NCI-H146 (cell line): ENCODE measurements around the gene EFCC1.

ENCODE experiments used
- DNase-seq: peaks from one replicate; lab custom pipeline; 2025; lab: John Stamatoyannopoulos, UW

EFCC1 gene

DNA sequence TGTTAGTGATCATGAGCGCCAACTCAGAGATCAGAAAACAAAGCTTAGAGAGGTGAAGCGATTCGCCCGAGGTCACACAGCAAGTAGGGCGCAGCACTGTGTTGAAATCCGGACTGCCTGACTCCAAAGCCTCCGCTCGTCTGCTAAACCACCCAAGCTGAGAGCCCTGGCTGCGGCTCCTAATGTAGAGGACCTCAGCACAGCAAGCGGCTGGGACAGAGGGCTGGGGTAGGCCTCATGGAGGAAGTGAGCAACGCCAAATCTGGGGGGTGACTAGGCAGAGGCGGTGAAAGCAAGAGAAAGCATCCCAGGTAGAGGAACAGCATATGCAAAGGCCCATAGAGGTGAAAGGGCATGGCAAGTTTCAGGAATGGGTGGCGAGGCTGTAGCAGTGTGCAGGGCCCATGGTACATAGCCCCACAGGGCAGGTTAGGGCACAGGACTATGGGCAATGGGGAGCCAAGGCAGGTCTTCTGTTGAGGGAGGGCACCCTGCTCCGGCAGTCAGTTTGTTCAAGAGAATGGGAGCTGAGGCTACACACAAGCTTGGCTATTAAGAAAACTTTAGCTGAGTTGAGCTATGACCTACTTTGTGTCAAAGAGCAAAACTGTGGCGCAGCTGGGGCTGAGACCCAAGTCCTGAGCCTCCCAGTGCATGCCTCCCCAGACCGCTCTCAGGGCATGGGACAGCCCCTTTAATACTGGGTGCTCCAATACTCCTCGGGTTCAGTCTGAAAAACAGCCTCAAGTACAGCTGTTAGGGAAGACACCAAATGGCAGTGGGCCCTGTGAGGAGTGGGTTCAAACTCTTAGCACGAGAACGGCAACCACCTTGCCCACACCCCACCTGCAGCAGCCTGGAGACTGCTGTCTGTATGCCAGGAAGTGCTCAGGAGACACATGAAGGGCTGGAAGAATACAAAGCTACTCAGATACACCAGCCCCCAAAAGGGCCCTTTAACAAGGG lies 6.2 kb upstream of the EFCC1 start:
- no peak for DNase-seq

DNA sequence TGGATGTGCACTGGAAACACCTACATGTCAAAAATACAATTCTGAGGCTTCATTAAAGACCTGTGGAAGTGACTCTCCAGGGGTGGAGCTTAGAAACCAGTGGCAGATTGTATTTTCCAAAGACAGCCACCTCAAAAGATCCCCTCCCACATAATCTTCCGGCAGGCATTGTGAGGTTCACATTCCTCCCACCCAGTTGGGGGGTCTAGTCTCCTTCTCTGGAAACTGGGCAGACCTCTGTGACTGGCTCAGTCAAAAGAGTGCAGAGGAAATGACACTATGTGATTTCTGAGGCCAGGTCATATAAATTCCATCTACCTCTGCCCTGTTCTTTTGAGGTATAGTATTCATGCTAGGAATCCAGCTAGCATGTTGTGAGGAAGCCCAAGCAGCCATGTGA lies 5.4 kb upstream of the EFCC1 start:
- DNase-seq = no peak

DNA sequence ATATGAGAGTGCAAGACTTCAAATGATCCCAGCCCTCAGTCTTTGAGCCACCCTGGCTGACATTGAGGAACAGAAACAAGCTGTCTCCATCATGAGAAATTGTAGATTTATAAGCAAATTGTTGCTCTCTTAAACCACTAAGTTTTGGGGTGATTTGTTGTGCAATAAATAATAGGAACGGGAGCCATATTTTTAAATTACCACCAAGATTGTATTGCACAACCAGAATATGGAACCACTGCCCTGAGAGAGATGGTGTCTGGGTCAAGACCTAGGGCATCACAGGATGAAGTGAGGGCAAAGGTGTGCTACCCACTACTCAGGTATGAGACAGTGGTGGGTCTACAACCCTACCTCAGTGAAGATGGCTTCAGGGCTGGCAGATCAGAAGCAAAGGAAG lies 4.9 kb upstream of the EFCC1 start:
- DNase-seq = no peak

DNA sequence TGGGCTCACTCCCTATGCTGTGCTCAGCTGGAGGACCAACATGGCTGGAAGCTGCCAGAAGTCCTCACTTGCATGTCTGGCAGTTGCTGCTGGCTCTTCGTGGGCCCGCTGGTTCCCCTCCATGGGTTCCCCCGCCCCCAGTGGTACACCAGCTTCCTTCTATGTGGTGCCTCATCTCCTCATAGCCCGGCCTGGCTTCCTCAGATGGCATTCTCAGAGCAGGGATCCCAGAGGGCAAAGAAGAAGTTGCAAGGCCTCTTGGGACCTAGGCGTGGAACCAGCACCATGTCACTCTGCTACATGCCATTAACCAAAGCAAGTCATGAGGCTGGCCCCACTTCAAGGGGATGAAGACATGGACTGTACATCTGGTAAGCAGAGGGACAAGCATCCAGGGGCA lies 4.4 kb upstream of the EFCC1 start:
- no peak for DNase-seq

DNA sequence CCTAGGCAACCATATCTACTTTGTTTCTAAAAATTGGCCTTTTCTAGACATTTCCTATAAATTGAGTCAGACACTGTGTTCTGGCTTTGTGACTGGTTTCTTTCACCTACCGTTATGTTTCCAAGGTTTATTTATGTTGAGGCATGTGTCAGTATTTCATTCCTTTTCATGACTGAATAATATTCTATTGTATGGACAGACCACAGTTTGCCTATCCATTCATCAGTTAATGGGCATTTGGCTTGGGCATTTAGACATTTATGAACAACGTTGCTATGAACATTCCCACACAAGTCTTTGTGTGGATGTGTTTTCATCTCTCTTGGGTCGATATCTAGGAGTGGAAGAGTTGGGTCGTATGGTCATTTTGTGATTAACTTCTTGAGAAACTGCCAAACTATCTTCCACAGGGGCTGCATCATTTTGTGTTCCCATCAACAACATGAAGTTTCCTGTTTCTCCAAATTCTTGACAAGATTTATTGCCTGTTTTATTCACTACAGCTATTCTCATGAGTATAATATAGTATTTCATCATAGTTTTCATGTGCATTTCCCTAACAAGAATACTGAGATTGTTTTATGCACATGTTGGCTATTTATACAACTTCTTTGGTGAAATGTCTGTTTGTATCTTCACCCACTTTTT lies 3.5 kb upstream of the EFCC1 start:
- no peak for DNase-seq

DNA sequence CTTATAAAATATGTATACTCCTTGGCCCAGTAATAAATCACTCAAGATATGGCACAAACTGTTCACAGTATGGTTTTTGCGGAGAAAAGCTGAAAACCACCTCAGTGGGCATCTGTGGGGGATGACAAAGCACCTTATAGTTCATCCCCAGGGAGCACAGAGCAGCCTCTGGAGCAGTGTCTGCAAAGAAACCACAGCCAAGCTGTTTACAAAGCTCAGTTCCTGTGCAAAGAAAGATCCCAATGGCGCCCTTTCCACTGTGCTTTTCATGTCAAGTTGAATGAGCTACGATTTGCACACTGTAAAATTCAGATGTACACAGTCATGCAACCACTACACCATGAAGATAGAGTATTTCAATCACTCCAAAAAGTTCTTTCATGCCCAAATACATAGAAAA lies 2.5 kb upstream of the EFCC1 start:
- peak; percentile 14 for DNase-seq

DNA sequence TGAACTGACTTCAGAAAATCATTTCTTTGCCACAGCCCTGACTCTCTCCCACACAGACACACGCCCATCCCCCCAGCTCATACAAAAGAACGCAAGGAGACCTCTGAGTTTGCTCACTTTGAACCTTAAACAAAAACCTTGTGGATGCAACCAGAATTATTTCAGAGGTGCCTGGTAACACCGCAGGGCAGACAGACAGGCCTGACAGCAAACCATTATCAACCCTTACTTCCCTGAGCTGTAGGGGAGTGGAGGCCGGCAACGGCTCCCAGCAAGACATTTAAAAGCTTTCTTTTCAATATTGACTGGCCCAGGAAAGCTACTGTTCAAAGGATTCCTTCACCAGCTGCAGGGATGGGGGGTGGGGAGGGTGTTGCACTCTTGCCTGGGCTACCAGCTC lies 2.0 kb upstream of the EFCC1 start:
- peak; percentile 29 for DNase-seq

DNA sequence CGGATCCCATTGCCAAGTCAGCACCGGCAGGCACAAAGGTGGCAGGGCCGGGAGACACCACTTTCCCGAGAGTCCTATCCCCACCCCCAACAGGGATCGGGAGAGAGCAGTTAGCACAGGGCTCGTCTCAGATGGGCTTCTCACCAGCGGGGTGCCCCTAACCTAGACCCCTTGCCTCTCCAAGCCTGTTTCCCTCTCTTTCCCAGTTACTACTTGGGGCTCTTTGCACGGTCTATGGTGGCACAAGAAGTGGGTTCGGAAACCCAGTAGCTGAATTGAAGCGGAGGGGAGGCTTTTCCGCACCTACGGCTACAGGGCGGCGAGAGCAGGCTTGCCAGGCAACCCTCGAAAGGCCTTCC lies 383 bp upstream of the EFCC1 start:
- DNase-seq = no peak

DNA sequence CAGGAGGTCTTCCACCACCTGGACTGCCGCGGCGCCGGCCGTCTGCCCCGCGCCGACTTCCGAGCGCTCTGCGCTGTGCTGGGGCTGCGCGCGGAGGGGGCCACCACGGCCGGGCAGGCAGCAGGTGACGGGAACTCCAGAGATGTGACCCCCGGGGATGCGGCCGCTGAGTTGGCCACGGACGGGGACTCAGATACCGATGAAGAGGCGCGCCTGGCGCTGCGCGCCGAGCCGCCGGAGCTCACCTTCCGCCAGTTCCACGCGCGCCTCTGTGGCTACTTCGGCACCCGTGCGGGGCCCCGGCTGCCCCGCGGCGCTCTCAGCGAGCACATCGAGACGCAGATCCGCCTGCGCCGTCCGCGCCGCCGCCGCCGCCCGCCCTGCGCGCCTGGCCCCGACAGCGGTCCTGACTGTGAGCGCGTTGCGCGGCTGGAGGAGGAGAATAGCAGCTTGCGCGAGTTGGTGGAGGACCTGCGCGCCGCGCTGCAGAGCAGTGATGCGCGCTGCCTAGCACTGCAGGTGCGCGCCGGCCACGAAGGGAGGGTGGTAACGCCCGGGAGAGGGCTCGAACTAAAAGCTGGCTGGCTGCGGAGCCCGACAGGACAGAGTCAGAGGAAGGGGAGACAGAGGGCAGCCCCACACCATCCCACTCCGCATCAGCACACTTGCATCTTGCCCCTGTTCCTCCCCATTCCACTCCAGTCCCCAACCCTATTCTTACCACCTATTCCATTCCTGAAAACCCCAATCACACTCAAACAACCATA lies 885 bp downstream of the EFCC1 start:
- peak; percentile 80 for DNase-seq

DNA sequence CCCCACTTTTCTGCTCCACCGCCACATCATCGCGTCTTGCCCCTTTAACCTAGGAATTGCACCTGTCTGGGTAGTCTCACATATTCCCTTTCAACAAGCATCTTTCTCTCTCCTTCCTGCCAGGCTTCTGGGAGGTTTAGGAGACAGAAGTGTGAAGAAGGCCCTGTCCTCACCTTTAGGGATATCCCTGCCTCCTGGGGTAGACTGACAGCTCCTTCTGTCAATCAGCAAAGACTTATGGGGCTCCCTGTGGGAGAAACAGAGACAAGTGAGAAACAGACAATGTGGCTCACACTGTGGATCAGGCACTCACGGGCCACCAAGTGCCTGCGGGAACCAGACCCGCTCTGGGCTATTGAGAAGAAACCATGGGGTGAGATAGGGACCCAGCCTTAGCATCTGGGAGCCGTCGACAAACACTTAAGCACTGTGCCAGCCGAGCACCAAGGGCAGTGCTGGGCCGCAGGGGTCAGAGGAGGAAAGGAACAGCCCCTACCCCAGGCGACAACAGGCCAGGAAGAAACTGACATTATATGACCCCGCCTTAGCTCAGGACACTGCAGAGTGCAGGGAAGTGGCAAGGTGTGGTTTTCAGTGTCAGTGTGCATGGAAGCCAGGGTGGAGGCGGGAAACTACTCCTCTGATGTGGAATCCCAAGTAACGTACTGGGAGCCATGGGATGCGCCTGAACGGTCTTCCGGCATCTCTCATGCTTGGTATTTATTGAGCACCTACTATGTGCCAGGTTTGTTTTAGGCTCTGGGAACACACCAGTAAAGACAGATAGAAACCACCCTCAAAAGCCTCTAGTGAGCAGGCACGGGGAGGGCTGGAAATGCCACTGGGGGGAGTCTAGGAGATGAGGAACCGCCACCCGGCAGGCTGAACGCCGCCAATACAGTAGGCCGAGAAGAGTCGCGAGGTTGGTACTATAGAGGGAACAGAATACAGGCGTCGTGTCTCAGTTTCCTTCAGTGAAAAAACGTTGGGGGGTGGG lies 1.8 kb downstream of the EFCC1 start:
- DNase-seq = no peak

DNA sequence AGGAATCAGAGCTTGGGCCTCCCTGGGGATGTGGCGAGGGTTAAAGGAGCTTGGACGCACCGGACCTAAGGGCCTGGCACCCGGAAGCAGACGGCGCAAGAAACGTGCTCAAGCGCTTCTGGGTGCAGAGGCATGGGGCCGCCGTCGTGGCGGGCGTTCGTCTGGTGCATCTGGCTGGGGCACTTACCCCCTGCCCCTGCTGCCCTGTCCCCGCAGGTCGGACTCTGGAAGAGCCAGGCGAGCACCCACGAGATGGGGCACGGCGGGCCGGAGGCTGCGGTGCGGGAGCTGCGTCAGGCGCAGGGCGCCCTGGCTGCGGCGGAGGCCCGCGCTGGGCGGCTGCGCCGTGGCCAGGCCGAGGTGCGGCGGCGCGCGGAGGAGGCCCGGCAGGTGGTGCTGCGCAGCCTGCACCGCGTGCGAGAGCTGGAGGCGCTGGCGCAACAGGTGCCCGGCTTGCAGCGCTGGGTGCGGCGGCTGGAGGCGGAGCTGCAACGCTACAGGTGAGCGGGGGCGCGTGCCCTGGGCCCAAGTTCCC lies 2.5 kb downstream of the EFCC1 start:
- DNase-seq = peak; percentile 89

DNA sequence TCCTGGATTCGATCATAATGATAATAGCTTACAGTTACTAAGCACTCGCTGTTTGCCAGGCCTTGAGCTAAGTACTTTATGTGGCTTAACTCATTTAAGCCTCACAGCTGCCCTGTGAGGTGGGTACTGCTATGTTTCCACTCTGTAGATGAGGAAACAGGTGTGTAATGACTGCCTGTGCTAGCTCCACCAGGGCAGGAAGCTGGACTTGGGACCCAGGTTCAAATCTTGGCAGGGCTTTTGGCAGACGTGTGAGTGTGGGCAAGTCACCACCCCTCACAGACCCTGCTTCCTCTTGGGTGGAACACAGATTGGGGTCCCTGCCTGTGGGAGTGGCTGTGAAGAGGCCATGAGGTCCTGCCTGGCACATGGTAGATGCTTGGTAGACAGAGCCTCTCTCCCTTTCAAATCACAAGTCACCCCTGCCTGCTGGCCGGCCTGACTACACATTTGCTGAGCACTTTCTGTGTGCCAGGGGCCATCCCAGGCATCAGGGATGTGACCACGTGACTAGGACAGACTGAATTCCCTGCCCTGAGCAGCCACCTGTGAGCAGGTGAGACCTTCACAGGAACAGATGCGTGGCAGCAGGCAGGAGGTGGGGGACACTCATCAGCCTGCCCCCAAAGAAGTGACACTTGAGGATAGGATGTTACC lies 3.7 kb downstream of the EFCC1 start:
- DNase-seq = peak; percentile 56

DNA sequence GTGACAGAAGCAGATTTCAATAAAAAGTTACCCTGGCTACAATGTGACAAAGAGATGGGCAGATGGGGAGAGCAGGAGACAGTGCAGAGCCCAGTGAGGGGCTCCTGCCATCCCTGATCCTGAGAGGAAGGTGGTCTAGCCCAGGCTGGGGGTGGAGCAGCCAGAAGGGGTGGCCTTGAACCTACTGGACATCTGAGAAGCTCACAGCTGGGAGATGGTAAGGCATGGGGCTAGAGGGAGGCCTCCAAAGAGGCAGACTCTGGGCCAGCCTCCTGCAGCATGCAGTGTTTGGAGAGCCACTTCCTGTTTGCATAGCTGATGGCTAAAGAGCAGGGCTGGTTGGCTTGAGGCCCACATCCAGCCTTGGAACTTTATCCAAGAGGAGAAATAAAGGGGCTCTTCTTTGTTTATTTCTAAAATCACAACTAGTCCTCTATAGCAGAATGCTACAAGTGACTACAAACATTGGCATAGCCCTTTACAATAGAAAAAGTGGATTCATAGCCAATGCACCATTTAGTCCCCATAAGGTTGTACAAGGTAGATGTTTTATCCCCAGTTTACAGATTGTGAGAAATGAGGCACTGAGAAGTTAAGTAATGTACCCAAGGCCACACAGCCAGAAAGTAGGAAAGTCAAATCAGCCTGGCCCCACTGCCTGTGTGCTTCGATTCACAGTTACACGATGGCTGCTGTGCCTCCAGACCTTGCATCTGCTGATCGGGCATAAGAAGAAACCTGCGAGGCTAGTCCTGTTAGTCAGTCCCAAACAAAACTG lies 4.6 kb downstream of the EFCC1 start:
- DNase-seq = peak; percentile 36

DNA sequence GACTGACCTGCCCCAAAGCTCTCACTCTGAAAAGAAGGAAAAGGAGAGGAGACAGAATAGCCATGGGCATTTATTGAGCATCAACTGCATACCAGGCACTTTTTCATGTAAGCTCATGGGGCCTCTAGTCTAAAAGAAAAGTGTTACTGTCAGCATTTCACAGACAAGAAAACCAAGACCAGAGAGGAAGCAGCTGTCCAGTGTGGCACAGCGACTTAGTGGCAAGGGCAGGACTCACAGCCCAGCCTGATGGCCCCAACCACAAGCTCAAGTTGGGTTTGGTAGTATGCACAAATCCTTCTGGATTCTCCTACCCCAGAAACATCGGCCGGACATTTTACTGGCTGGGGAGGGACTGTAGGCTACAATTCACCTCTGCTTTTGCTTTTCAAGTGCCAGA lies 5.8 kb downstream of the EFCC1 start:
- DNase-seq = no peak

DNA sequence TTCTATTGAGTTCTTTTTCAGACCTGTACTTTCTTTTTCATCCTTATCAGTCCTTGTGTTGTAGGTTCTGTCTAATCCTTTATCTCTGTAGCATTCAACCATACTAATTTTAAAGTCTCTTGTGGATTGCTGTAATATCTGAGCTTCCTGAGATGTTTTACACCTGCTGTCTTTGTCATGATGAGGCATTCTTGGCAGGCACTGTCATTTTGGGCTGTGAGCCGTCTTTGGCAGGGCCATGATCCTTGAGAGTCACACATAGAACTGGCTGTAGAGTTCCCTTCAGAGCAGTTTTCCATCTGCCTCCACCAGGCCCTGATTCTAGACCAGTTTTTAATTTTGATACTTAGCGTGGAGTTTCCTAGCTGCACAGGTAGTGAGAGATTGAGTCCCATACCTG lies 6.7 kb downstream of the EFCC1 start:
- DNase-seq = no peak

DNA sequence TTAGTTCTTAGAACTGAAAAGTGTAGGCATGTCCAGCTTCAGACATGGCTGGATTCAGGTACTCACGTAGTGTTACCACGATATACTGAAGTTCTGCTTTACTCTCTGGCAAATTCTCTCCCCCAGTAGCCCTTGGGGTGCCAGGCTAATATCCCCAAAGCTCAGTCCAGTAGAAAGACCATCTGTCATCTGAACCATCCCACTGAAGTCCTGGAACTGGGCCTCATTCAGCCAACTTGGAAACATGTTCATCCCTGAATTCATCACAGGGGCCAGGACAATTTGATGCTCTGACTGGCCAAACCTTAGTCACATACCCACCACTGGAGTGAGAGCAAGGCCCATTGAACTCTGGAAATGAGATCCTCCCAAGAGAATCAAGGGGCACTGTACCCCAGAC lies 8.2 kb downstream of the EFCC1 start:
- no peak for DNase-seq

DNA sequence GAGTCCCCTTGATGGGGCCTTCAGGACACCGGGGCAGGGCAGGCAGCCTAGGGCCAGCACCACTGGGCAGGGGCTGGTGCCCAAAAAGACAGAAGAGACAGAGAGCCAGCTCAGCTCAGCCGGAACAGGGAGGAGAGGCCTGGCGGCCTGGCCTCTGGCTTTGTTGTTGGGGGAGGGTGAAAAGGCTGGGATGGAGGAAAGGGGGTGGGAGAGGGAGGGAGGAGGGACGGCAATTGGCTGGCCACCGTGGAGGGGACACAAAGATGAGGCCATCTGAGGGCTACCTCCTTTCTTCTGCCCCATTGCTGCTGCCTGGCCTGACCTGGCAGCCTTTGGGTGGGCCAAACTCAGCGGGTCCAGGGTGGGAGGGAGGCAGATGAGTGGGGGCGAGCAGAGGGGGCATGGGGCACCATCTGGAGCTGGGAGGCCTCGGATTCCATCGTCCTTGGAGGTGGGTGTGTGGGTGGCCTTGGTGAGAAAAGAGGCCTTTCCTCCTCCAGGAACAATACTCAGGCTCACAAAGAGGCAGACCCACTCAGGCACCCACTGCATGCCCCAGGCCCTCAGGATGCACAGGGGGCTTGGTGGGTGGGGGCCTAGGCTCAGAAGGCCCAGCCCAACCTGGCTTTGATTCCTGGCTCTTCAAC lies 9.3 kb downstream of the EFCC1 start:
- DNase-seq = no peak

DNA sequence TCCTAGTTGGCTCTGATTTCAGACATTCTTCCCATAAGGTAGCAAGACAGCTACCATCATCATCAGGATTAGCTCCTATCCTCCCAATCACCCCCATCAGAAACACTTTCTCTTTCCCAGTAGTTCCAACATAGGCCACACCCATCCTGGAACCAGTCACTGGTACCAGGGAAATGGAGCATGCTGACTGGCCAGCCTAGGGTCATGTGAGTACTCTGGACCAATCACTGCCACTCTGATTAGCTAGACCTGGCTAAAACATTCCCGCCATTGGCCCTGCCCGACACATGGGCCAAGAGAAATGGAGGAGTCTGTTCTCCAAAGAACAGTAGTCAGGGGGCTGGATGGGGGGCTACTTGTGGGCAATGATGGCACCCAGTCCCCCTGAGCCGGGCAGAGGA lies 12.4 kb downstream of the EFCC1 start:
- no peak for DNase-seq

DNA sequence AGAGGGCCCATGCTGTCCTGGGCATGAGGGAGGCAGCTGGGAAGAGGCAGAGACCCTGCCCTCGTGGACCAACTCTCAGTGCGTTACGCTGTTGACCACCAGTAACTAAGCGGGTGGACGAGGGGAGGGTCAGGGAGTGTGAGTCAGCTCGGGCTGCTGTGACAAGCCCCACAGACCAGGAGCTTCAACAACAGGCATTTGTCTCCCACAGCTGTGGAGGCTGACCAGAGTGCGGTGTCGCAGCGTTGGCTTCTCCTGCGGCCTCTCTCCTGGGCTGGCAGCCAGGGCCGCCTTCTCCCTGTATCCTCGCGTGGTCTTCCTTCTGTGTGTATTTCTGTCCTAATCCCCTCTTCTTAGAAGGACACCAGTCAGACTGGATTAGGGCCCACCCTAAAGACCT lies 13.0 kb downstream of the EFCC1 start:
- DNase-seq = no peak
